Activated naive CD4-positive, alpha-beta T cell treated with anti-CD3 and anti-CD28 coated beads, Interleukin-2, amount 50 U/mL, for 16 hours (primary cell): Measurements from ENCODE around the gene CLIP2.
A peak's percentile ranks its signal among the peaks of the same experiment; 100 is the strongest.

ENCODE experiments used
- DNase-seq: peaks from one replicate; pipeline ENCODE4 v3.0.0-alpha.2; 2020

The CLIP2 gene

GRCh38 chr7:74449144-74449543 is 159.9 kb downstream of the CLIP2 start:
- DNase-seq: no peak

DNA sequence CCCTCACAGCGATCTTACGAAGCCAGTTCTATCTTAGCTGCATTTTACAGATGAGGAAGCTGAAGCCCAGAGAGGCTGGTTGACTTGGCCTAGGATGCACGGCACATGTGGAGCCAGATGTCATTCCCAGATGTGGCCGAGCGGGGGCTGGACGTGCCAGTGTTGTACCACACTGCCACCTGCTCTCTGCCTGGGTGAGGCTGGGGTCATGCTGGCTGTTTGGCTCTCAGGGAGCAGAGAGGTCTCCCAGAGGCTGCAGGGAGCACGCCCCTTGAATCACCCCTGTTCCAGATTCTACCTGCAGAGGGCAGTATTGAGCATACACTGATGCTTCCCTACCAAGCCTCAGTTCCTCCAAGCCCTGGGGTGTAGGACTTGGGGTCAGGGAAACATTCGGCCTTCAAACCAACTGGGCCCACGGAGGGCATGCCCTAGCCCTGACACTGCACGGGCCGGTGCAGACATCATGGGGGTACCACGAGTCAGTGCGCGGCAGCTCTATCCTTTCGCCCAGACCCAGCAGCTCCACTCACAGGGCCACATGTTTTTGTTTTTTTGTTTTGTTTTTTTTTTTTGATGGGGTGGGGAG is 160.7 kb downstream of the CLIP2 start:
- DNase-seq: peak; percentile 65

- peak; percentile 23 for DNase-seq
Observed at GRCh38 chr7:74452748-74453321, 163.6 kb downstream of the CLIP2 start.

DNA sequence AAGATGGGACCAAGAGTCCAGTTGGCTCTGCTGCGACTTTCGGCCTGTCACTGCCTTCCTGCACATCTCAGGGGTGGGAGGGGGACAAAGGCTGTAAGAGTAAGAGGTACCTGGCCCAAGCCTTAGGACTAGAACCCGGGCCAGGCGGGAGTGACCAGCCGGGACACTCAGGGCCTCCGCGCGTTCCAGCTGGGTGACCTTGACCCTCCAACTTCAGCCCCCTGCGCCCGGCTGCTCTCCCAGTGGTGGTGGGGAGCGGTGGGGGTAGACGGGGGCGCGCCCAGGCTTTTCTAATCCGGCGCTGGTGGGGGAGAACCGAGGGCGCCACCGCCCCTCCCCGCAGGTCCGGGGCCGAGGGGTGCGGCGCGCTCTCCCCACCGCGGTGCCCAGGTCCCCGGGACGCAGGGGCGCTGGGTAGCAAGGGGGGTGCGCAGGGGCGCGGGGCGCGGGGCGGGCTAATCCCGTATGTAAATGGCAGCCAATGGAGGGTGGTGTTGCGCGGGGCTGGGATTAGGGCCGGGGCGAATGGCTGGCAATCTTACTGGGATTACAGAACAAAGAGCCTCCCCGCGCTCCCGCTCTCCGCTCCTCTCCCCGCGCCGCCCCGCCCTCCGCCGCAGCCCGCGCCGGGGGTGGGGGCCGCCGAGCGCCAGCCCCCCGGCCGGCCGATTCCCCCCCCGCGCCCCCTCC is 164.3 kb downstream of the CLIP2 start, which contains the start of gene GTF2IRD1:
GTF2IRD1 (plus strand) TSS at position 585 of the 690 bp plus-strand sequence. CDS start 54,175 bp downstream, outside the sequence.
- DNase-seq: peak; percentile 54

GRCh38 chr7:74454021-74454924 is 165.1 kb downstream of the CLIP2 start:
- DNase-seq: peak; percentile 24

- DNase-seq: no peak
Observed at GRCh38 chr7:74454925-74455288, 165.7 kb downstream of the CLIP2 start.

GRCh38 chr7:74455291-74455804 is 166.1 kb downstream of the CLIP2 start:
- DNase-seq: no peak
